AG10803 (cell line): ENCODE data around the gene GMDS.
A peak's percentile ranks its signal among the peaks of the same experiment; 100 is the strongest.

Experiments used
- DNase-seq: peaks from one replicate; pipeline ENCODE4 v3.0.0; 2010; ENCODE audit warnings: low read depth
- H3K4me3 ChIP-seq: 2 replicates; pipeline ENCODE4 v1.5.1; 2011; ENCODE audit warnings: mild to moderate bottlenecking, low read length, control low read depth
- CTCF ChIP-seq: conservative IDR thresholded peaks from 2 replicates; pipeline ENCODE4 v1.5.1; 2011; ENCODE audit warnings: mild to moderate bottlenecking, low read length, control low read depth, inconsistent platforms

Gene GMDS

GRCh38 chr6:2208468-2208867 lies 36.9 kb downstream of the GMDS start:
- no peak for TF ChIP-seq CTCF
- DNase-seq: no peak
- no peak overlapping the region for H3K4me3 ChIP-seq

- DNase-seq: peak; percentile 54
- TF ChIP-seq CTCF: no peak
- H3K4me3 ChIP-seq: no peak overlapping the region
Measured at GRCh38 chr6:2205396-2205795, 40.0 kb downstream of the GMDS start.

- no peak for TF ChIP-seq CTCF
- no peak for DNase-seq
Measured at GRCh38 chr6:2204272-2204671, 41.1 kb downstream of the GMDS start.

GRCh38 chr6:2203264-2203663 lies 42.1 kb downstream of the GMDS start:
- no peak overlapping the region for H3K4me3 ChIP-seq
- no peak for TF ChIP-seq CTCF
- DNase-seq: no peak

More at GRCh38 chr6:2204272-2204671, 41.1 kb downstream of the GMDS start:
- H3K4me3 ChIP-seq: no peak overlapping the region

- DNase-seq: no peak
- H3K4me3 ChIP-seq: no peak overlapping the region
- no peak for TF ChIP-seq CTCF
Measured at GRCh38 chr6:2197984-2198383, 47.4 kb downstream of the GMDS start.

GRCh38 chr6:2197177-2197671 lies 48.2 kb downstream of the GMDS start:
- peak; percentile 55 for DNase-seq
- no peak for TF ChIP-seq CTCF
- H3K4me3 ChIP-seq: no peak overlapping the region

- peak; percentile 59 for DNase-seq
- no peak overlapping the region for H3K4me3 ChIP-seq
- peak; percentile 87 for TF ChIP-seq CTCF
Measured at GRCh38 chr6:2196079-2196679, 49.2 kb downstream of the GMDS start.
